Measurements from ENCODE around the gene DHX40.
"Not testable (repeated sequence)": the region's sequence is repeated elsewhere in the genome, so short reads cannot be mapped to it uniquely, and the experiment has no call there.

The DHX40 gene, protein sequence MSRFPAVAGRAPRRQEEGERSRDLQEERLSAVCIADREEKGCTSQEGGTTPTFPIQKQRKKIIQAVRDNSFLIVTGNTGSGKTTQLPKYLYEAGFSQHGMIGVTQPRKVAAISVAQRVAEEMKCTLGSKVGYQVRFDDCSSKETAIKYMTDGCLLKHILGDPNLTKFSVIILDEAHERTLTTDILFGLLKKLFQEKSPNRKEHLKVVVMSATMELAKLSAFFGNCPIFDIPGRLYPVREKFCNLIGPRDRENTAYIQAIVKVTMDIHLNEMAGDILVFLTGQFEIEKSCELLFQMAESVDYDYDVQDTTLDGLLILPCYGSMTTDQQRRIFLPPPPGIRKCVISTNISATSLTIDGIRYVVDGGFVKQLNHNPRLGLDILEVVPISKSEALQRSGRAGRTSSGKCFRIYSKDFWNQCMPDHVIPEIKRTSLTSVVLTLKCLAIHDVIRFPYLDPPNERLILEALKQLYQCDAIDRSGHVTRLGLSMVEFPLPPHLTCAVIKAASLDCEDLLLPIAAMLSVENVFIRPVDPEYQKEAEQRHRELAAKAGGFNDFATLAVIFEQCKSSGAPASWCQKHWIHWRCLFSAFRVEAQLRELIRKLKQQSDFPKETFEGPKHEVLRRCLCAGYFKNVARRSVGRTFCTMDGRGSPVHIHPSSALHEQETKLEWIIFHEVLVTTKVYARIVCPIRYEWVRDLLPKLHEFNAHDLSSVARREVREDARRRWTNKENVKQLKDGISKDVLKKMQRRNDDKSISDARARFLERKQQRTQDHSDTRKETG

GRCh38 chr17:59565171-59565958, at the start of gene DHX40:
TSS of gene DHX40 (plus strand) at chr17:59565610. CDS start at chr17:59565672, 62 bp downstream.
- DNase-seq (ENCODE audit: low read depth) = peak; percentile 93

- no peak for DNase-seq (ENCODE audit: low read depth)
Measured at GRCh38 chr17:59516451-59516850, 49.0 kb upstream of the DHX40 start.

DNA sequence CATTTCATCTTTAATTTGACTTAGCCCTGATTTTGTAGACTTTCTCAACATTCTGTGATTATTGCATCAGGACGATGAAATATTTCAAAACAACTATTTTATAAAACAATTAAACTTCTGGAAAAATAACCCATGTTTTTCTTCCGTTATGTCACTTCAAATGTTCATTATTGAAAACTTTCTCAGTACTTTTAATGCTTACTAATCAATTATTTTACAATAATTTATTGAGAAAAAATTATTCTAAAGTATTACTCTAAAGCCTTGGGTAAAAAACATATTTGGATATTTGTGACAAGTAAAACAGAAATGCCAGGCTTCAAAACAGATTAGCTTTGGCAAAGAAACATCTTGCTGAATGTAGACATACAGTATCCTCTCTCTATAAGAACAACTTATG, 46.3 kb upstream of the DHX40 start:
- DNase-seq (ENCODE audit: low read depth) = no peak

- DNase-seq (ENCODE audit: low read depth) = no peak
Measured at GRCh38 chr17:59520251-59520650, 45.2 kb upstream of the DHX40 start.

- DNase-seq (ENCODE audit: low read depth) = peak; percentile 25
Measured at GRCh38 chr17:59521465-59522126, 43.8 kb upstream of the DHX40 start.

GRCh38 chr17:59524930-59525329, 40.5 kb upstream of the DHX40 start:
- DNase-seq (ENCODE audit: low read depth) = not testable (repeated sequence)

DNA sequence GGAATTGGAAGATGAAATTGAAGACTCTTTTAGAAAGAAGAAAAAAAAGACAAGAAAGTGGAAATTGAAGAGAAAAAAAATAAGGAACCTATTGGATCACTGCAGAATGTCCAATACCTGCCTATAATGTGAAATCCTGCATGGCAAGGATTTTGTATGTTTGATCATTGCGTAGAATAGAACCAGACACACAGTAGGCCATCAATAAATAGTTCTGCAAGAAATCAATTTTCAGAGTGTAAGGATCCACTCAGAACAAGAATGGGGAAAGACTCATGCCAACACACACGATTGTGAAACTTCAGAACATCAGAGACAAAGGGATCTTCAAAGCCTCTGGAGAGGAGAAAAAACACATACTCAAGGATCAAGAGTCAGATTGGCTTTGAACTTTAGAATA, 39.7 kb upstream of the DHX40 start:
- DNase-seq (ENCODE audit: low read depth) = no peak

- DNase-seq (ENCODE audit: low read depth) = no peak
Measured at GRCh38 chr17:59526451-59526850, 39.0 kb upstream of the DHX40 start.

GRCh38 chr17:59527325-59527917, 38.0 kb upstream of the DHX40 start:
- no peak for DNase-seq (ENCODE audit: low read depth)

- DNase-seq (ENCODE audit: low read depth) = no peak
Measured at GRCh38 chr17:59527931-59528330, 37.5 kb upstream of the DHX40 start.

DNA sequence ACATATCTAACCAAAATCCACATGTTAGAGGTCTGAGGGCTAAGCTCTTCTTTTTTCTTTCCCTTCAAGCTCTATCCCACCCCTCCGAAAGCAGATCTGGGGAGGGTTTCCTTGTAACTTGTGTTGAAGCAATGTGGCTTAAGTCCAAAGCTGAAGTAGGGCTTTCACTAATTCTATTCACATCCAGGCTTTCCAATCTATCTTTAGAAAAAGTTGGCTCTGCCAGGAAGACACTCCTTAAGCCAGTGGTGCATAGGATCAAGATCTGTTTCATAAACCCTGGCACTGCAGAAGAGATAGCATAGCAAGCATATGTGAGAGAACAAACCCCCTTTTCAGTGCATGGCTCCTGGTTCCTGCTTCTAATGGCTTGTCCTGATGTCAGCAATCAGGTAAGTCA, 34.9 kb upstream of the DHX40 start:
- DNase-seq (ENCODE audit: low read depth) = no peak

- DNase-seq (ENCODE audit: low read depth) = no peak
Measured at GRCh38 chr17:59533694-59534093, 31.7 kb upstream of the DHX40 start.

- no peak for DNase-seq (ENCODE audit: low read depth)
Measured at GRCh38 chr17:59534583-59534982, 30.8 kb upstream of the DHX40 start.

- no peak for DNase-seq (ENCODE audit: low read depth)
Measured at GRCh38 chr17:59538195-59538909, 27.1 kb upstream of the DHX40 start.

- DNase-seq (ENCODE audit: low read depth) = no peak
Measured at GRCh38 chr17:59542960-59543635, 22.3 kb upstream of the DHX40 start.

- DNase-seq (ENCODE audit: low read depth) = no peak
Measured at GRCh38 chr17:59545942-59546341, 19.5 kb upstream of the DHX40 start.

DNA sequence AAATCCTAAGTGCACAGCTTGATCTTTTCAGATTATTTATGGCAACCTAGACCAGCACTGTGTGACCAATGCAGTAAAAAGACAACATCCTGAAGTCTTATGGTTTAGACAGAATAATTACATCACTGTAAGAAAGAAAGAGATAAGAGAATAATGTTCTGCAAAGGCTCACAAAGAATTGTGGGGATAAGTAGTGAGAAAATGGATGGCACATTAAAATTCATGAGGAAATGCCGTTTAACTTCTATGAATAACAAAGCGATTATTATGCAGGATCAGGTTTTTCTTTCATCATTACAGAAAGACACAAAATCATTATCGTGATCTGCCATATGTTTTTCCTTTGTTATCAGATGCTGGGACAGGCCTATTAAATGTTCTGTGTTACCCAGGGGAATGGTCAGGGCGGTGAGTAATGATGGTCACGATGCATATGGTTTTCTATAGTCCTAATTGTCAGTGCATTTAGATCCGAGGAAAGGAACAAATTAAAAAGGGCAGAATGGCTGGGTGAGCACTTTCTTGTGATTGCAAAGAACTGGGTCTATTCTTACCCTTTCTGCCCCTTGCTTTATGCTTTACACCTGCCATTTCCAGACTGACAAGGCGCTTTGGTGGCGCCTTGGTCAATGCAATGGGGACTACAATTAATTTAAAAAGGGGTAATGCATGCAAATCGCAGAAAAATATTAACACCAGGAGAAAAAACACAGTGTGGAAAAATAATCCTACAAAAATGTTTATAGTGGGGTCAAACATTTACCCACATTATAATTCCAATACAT, 18.1 kb upstream of the DHX40 start:
- no peak for DNase-seq (ENCODE audit: low read depth)

- DNase-seq (ENCODE audit: low read depth) = not testable (repeated sequence)
Measured at GRCh38 chr17:59548985-59549384, 16.4 kb upstream of the DHX40 start.

- no peak for DNase-seq (ENCODE audit: low read depth)
Measured at GRCh38 chr17:59550703-59551102, 14.7 kb upstream of the DHX40 start.
